Measurements from ENCODE around the gene REXO1. TPM values are rescaled to one million over a fixed set of nuclear protein-coding genes. Genes with fewer than 3 reads are reported as not detected.
A peak's percentile ranks its signal among the peaks of the same experiment; 100 is the strongest.
"Not testable (repeated sequence)": the region's sequence is repeated elsewhere in the genome, so short reads cannot be mapped to it uniquely, and the experiment has no call there.

The REXO1 gene
- total RNA-seq, 1 experiment from 2014 or later = 56.8 TPM

DNA sequence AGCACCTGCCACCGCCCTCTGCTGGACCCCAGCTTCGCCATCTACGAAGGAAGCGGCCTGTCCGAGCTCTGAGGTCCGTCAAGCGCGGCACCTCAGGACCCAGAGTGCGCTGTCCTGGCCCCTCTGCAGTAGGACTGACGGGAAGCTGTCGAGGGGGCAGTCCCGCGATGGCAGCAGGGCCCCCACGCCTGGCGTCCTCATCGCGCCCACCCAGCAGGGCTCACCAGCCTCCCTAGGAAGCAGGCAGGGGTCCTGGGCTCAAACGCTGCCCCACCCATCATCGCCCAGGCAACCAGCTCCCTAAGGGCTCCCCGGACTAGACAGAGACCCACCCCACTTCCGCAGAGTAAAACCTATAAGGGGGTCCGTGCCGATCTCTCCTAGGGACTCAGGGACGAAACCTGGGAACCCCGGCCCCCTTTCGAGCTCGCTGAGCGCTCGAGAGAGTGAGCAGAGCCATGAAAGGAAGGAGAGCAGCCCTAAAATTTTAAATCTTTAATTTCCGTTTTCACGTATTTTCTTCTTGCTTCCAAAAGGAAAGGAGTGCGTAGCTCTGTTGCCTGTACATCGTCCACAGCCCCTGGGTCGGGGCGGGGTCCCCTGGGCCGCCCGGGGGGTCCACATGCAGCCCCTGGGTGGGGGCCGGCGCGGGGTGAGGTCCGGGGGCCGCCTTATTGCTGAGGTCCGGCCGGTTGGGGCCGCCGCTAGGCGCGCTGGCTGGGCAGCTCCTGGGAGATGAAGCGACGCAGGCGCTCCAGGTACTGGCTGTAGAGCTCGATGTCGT lies 28.4 kb upstream of the REXO1 start:
- H4K20me1 ChIP-seq (ENCODE audit: control insufficient read depth, insufficient read depth, insufficient read length); H3T11ph ChIP-seq (ENCODE audit: low read length); H4K91ac ChIP-seq (ENCODE audit: insufficient read length, low read depth, low read length); H2BK5ac ChIP-seq (ENCODE audit: insufficient read length, low read length); H3K27me3 ChIP-seq (ENCODE audit: insufficient read depth, low read length); DNase-seq; H4K5ac ChIP-seq (ENCODE audit: insufficient read length, low read depth, low read length); H3K9me3 ChIP-seq (ENCODE audit: control insufficient read depth, low read depth, low read length); H2BK15ac ChIP-seq (ENCODE audit: low read depth, low read length); H4K8ac ChIP-seq (replicated peaks; ENCODE audit: insufficient read length, low read depth, low read length); H3K27me3 Mint-ChIP-seq (ENCODE audit: low read depth); H2BK20ac ChIP-seq (ENCODE audit: low read depth, low read length, poor library complexity, severe bottlenecking); H2AFZ ChIP-seq (ENCODE audit: low read length); H3K23ac ChIP-seq (ENCODE audit: insufficient read length, low read depth, low read length); H3K4me1 ChIP-seq (ENCODE audit: insufficient read depth, low read length); H2BK120ac ChIP-seq (ENCODE audit: low read depth, low read length, poor library complexity, severe bottlenecking); H2BK12ac ChIP-seq (ENCODE audit: insufficient read length, low read depth, low read length); H3K27ac ChIP-seq (ENCODE audit: insufficient read length, low read depth, low read length); H3K36me3 Mint-ChIP-seq (ENCODE audit: insufficient read depth in 1 of 3, low read depth in 3 of 3); H3K79me1 ChIP-seq (ENCODE audit: insufficient read depth, low read depth, low read length, poor library complexity, severe bottlenecking); H3K4ac ChIP-seq (ENCODE audit: low read depth, low read length); H3K9me3 Mint-ChIP-seq; H3K56ac ChIP-seq (ENCODE audit: insufficient read length, low read depth, low read length); H3K79me2 ChIP-seq (ENCODE audit: insufficient read depth, low read length); H2AK5ac ChIP-seq (ENCODE audit: insufficient read length, low read length): not testable (repeated sequence)
- TF ChIP-seq, protein P1, sequence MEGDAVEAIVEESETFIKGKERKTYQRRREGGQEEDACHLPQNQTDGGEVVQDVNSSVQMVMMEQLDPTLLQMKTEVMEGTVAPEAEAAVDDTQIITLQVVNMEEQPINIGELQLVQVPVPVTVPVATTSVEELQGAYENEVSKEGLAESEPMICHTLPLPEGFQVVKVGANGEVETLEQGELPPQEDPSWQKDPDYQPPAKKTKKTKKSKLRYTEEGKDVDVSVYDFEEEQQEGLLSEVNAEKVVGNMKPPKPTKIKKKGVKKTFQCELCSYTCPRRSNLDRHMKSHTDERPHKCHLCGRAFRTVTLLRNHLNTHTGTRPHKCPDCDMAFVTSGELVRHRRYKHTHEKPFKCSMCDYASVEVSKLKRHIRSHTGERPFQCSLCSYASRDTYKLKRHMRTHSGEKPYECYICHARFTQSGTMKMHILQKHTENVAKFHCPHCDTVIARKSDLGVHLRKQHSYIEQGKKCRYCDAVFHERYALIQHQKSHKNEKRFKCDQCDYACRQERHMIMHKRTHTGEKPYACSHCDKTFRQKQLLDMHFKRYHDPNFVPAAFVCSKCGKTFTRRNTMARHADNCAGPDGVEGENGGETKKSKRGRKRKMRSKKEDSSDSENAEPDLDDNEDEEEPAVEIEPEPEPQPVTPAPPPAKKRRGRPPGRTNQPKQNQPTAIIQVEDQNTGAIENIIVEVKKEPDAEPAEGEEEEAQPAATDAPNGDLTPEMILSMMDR (conservative IDR thresholded peaks at IDR 0.05) = peak; percentile 51; the same call in 1 of the 3 replicates
- Mint-ChIP-seq H3K4me1 (peaks cover 14 to 15% of the 10 kb centered on the region in 2 experiments), H3K4me3 (peak overlapping the region; percentile 98 to 99), H3K27ac (peak overlapping the region in 1 of 3 experiments; percentile 57; a peak in 2 of 7 replicates)
- peak overlapping the region; percentile 71 for H3K18ac ChIP-seq (ENCODE audit: insufficient read length, low read depth, low read length)
- peak overlapping the region; percentile 56 for H3K9ac ChIP-seq (ENCODE audit: extremely low read depth, insufficient read length, low read length)
- H3K4me2 ChIP-seq (ENCODE audit: insufficient read depth, insufficient read length, low read length) = peak overlapping the region; percentile 85
- H3K23me2 ChIP-seq (ENCODE audit: insufficient read length, low read depth, low read length, poor library complexity, severe bottlenecking) = peaks cover 21% of the 10 kb centered on the region
- no CpG with 5 or more reads among the region's 53 CpGs for WGBS (ENCODE audit: extremely low coverage, insufficient read length, low lambda C conversion rate)
- H3K14ac ChIP-seq (ENCODE audit: insufficient read depth, low read length) = peak overlapping the region; percentile 79; the same call in 1 of the 2 replicates
